Stomach smooth muscle (tissue), 2 donors: ENCODE measurements around the gene TAF8.

Source experiments
- H3K27ac ChIP-seq: one replicate; pipeline ENCODE4 v1.7.0; 2013; ENCODE audit warnings: mild to moderate bottlenecking, low read length, inconsistent platforms
- H3K27me3 ChIP-seq, 2 donors: one replicate each; pipeline ENCODE4 v1.7.0; 2013; ENCODE audit warnings: low read length in 2 of 2; ENCODE audit not compliant: insufficient read depth in 2 of 2, control insufficient read depth in 1 of 2
- H3K36me3 ChIP-seq, 2 donors: one replicate each; pipeline ENCODE4 v1.7.0; 2013; ENCODE audit warnings: low read length in 2 of 2; ENCODE audit not compliant: control insufficient read depth in 2 of 2, insufficient read depth in 2 of 2
- H3K4me1 ChIP-seq: one replicate; pipeline ENCODE4 v1.7.0; 2013; ENCODE audit warnings: low read length; ENCODE audit not compliant: control insufficient read depth, insufficient read depth
- H3K4me3 ChIP-seq, 2 donors: one replicate each; pipeline ENCODE4 v1.7.0; 2013; ENCODE audit warnings: low read length in 2 of 2
- H3K9ac ChIP-seq, 2 donors: one replicate each; pipeline ENCODE4 v1.7.0; 2013; ENCODE audit warnings: low read length in 2 of 2, mild to moderate bottlenecking in 1 of 2
- H3K9me3 ChIP-seq, 2 donors: one replicate each; pipeline ENCODE4 v1.7.0; 2013; ENCODE audit warnings: low read length in 2 of 2; ENCODE audit not compliant: control insufficient read depth in 2 of 2
- donor health status: healthy.
- donor health status: Pancreatic carcinoma.

The TAF8 gene

DNA sequence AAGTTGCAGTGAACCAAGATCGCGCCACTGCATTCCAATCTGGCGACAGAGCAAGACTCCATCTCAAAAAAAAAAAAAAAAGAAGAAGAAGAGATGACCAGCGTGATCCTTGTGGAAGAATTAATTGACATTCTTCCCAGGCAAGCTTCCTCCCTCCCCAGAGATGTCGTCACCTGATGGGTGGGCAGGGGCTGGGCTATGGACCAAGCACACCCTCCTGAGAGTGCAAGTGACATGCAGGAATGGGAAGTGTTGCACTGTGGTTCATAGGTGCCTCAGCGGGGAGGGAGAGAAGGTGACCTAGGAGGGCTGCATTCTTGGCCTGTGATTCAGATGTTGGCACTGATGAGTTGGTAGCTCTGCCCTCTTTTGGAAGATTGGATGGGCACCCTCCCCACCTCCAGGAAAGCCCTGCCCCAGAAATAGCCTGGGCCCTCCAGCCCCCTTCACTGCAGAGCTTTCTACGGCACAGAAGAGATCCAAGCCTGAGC is 37.8 kb downstream of the TAF8 start:
- no peak overlapping the region for H3K9ac ChIP-seq
- H3K27me3 ChIP-seq = no peaks in the 10 kb centered on the region
- no peaks in the 10 kb centered on the region for H3K9me3 ChIP-seq
- H3K36me3 ChIP-seq = peaks cover 3 to 13% of the 10 kb centered on the region in 2 donors
- no peak overlapping the region for H3K4me3 ChIP-seq
- no peaks in the 10 kb centered on the region for H3K4me1 ChIP-seq
- no peak overlapping the region for H3K27ac ChIP-seq

DNA sequence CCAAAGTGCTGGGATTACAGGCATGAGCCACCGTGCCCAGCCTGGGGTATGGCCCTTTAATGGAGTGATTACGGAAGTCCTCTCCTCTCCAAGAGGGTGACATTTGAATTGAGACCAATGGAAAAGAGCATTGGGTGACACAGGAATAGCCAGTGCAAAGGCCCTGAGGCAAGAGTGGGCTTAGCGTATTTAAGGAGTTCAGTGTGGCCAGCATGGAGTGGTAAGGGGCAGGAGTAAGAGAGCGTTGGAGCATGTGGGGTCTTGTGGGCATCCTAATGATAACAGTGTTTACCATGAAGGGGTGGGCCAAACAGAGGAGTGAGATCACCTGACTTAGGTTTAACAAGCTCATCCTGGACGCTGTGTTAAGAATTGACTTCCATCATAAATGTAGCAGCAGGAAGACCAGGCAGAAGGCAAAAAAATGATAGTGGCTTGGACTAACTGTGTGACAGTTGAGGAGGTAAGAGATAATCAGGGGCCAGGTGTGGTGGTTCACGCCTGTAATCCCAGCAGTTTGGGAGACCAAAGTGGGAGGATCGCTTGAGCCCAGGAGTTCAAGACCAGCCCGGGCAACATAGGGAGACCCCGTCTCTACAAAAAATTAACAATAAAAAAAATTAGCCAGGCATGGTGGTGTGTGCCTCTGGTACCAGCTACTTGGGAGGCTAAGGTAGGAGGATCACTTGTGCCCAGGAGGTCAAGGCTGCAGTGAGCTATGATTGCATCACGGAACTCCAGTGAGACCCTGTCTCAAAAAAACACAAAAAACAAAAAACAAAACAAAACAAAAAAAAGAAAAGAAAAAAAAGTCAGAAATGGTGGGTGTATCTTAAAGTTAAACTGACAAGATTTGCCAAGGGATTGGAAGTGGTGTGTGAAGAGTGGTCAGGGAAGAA is 40.7 kb downstream of the TAF8 start:
- Histone ChIP-seq H3K4me1 (no peaks in the 10 kb centered on the region), H3K4me3 (no peak overlapping the region), H3K27ac (no peak overlapping the region), H3K27me3 (no peaks in the 10 kb centered on the region), H3K9me3 (no peaks in the 10 kb centered on the region), H3K9ac (no peak overlapping the region), H3K36me3 (peaks cover 0 to 8% of the 10 kb centered on the region in 2 donors)

DNA sequence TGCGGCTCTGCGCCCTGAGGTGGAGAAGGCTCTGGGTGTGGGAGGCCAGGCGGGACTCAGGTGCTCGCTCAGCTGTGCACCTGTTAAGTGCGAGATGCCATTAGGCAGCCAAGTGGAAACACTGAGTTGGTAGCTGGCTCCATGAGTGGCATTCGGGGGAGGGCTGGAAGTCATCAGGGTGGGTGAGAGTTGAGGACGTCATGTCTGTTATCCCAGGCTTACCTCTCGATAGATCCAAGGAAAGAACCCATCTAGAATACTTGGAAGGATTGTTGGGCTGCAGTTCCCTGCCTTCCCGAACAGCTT is 41.3 kb downstream of the TAF8 start:
- Histone ChIP-seq H3K4me3 (no peak overlapping the region), H3K27ac (no peak overlapping the region), H3K9ac (no peak overlapping the region), H3K27me3 (no peaks in the 10 kb centered on the region), H3K4me1 (no peaks in the 10 kb centered on the region), H3K9me3 (no peaks in the 10 kb centered on the region), H3K36me3 (peaks cover 0 to 4% of the 10 kb centered on the region in 2 donors)

DNA sequence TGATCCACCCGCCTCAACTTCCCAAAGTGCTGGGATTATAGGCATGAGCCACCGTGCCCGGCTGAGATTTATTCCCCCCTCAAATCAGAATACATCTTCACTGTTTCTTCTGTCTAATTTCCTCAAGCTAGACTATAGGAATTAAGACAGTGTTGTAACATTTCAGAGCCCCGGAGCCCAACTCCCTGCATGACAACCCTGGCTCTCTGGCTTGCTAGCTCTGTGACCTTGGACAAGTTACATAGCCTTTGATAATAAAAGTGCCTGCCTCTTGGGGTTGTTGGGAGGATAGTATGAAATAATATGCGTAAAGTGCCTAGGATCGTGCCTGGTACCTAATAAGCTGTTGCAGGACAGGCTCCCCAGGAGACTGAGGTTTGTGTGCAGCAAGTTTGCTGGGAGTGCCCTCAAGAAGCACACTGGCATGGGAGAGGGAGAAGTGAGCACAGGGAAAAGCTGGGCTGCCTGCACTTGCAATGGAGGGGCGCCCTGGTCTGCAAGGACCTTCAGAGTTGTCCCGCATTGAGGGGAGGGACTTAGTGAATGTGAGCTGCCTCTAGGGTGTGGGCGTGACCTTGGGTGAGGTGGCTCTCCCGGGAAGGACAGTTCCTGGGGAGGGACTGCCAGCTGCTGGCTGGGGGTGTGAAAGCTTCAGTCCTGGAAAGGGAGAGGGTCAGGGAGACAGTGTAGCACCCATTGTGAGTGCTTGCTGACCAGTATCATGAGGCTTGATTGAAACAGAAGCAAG is 43.4 kb downstream of the TAF8 start:
- no peaks in the 10 kb centered on the region for H3K4me1 ChIP-seq

DNA sequence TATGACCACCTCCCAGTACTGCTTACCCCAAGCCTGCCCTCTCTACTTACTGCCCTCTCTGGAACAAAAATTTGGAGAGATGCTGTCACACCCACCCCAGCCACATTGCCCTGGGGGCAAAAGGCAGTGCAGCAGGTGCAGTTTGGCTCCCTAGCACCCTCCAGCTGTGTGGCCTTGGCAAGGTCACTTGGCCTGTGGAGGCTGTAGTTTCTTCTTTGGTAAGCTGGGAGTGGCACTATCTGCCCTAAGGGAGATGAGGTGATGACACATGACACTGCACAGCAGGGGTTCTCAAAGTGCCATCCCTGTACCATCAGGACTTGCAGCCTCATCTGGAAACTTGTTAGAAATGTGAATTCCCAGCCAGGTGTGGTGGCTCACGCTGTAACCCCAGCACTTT is 44.8 kb downstream of the TAF8 start:
- Histone ChIP-seq H3K4me1 (no peaks in the 10 kb centered on the region), H3K4me3 (no peak overlapping the region), H3K9me3 (no peaks in the 10 kb centered on the region), H3K36me3 (no peaks in the 10 kb centered on the region), H3K9ac (no peak overlapping the region), H3K27me3 (no peaks in the 10 kb centered on the region), H3K27ac (no peak overlapping the region)

More for the DNA sequence above, 43.4 kb downstream of the TAF8 start:
- no peak overlapping the region for H3K9ac ChIP-seq
- no peaks in the 10 kb centered on the region for H3K9me3 ChIP-seq
- H3K27me3 ChIP-seq = no peaks in the 10 kb centered on the region
- no peak overlapping the region for H3K4me3 ChIP-seq
- no peaks in the 10 kb centered on the region for H3K36me3 ChIP-seq
- H3K27ac ChIP-seq = no peak overlapping the region

DNA sequence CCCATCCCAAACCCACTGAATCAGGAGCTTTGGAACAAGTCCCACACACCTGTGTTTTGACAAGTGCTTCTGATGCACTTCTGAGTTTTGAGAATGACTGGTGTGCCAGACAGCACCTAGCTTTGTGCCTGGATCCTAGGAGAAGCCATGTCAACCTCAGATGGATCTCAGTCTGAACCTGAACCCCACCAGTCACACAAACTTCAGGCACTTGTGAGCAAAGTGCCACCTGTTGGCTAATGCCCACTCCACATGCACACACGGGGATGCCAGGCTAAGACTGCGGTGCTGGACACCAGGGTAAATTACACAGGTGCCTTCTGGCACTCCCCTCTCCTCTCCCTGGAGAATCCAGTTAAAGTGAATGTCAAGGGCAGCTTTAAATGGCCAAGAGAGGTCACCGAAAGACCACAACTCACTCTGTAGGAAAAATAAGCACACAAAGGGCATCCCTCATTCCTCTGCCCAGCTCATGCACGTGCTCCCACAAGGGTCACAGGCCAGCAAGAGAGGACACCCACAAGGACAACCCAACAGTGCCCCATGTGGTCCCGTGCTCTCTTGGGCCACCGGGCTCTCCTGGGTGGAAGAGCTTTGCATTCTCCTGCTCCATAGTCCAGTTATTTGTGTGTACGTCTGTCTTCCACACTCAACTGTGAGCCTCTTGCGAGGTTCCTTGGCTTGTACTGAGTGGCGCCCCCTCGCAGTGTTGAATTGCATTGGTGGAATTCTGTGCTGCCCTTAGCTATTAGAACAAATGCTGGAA is 45.6 kb downstream of the TAF8 start:
- Histone ChIP-seq H3K9me3 (no peaks in the 10 kb centered on the region), H3K36me3 (no peaks in the 10 kb centered on the region), H3K4me3 (no peak overlapping the region), H3K4me1 (no peaks in the 10 kb centered on the region), H3K27ac (no peak overlapping the region), H3K27me3 (no peaks in the 10 kb centered on the region), H3K9ac (no peak overlapping the region)

DNA sequence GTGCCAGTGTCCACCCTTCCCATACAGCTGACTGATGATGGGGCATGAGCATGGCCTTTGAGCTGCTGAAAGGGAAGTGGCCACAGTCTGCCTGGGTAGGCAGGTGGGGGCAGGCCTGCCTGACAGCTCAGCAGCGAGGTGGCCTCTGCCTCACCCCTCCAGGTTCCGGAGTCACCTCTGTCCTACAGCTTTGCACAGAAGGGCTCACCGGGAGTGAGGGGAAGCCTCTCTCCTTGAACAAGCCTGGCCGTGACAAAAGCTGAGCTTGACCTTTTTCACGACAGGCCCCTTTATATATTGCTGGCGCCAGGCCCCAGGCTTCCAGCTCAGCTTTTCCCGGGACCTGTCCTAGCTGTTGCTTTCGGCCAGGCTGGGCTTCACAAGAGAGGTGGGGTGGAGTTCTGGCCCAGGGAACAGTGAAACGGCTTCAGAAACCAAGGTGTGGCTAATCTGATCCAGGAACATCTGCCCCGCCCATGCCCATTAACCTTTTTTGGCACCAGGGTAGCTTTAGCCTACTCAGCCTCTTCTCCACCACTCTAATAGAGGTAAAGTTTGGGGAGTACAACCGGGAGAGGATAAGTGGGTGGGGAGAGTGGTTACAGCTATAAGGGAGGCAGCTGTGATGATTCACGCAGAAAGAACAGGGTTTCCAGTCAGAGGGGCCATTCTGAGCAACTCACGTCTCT is 49.2 kb downstream of the TAF8 start:
- no peaks in the 10 kb centered on the region for H3K36me3 ChIP-seq
- H3K27me3 ChIP-seq = peaks cover 0 to under 1% of the 10 kb centered on the region in 2 donors
- H3K9me3 ChIP-seq = no peaks in the 10 kb centered on the region
- peaks cover 14% of the 10 kb centered on the region for H3K4me1 ChIP-seq
- no peak overlapping the region for H3K4me3 ChIP-seq
- no peak overlapping the region for H3K27ac ChIP-seq
- H3K9ac ChIP-seq = no peak overlapping the region

DNA sequence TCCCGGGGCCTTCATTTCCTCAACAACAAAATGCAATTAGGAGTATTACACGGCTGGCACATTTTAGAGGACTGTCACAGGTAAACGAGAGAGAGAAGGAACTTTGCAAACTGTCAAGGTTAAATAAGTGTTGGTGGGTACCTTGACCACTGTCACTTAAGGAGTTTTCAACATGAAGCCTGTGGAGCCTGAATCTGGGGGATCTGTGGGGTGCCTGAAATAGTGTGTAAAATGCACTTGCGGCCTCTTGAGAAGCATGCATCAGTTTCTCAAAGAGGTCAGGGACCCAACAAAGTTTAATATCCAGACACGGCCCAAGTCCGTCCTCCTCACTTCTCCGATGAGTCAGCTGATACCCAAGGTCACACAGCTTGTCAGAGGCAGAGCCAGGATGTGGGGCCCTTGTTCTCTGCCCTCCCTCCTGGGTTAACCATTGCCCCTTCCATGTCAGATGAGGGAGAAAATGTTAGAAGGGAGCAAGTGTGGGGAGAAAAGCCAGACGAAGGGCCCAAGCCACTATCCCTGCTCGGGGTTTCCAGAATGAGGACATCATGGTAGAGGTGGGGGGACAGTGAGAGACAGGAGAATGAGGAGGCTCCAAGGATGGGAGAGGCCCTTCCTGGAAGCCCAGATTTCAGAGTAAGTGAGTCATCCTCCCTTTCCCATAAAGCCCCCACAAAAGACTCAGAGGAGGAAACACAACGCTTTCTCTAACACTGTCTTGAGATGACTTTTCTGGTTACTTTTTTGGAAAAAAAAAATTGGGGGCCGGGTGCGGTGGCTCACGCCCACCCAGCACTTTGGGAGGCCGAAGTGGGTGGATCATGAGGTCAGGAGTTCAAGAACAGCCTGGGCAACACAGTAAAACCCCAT is 49.9 kb downstream of the TAF8 start:
- no peaks in the 10 kb centered on the region for H3K9me3 ChIP-seq
- H3K27me3 ChIP-seq = peaks cover 3 to 8% of the 10 kb centered on the region in 2 donors
- H3K9ac ChIP-seq = no peak overlapping the region
- H3K4me3 ChIP-seq = no peak overlapping the region
- H3K4me1 ChIP-seq = peaks cover 14% of the 10 kb centered on the region
- H3K27ac ChIP-seq = no peak overlapping the region
- no peaks in the 10 kb centered on the region for H3K36me3 ChIP-seq

DNA sequence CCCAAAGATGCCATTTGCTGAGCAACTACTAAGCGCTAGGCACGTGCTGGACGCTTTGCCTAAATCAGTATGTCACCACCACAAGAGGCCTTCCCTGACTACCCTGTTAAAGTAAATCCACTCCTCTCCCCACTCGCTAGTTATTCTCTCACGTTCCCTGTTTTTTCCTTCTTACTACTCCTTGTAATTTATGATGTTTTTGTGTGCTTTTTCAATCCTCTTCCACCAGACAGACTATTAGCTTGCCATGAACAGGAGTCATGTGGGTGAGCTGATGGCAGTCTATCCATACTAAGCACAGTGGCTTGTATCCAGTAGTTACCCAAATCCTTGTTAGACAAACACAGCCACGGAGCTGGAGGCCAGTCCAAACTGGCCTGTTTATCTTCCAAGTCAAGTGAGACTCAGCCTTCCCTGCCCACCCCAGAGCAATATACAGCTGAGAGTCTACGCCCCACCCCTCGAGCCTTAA is 50.9 kb downstream of the TAF8 start:
- peaks cover 14% of the 10 kb centered on the region for H3K4me1 ChIP-seq
- H3K27ac ChIP-seq = peak overlapping the region; percentile 49
- H3K9ac ChIP-seq = no peak overlapping the region

More for the DNA sequence above, 50.9 kb downstream of the TAF8 start:
- H3K27me3 ChIP-seq = peaks cover 6 to 12% of the 10 kb centered on the region in 2 donors
- H3K36me3 ChIP-seq = no peaks in the 10 kb centered on the region
- no peak overlapping the region for H3K4me3 ChIP-seq
- no peaks in the 10 kb centered on the region for H3K9me3 ChIP-seq
